GM21447 (cell line): Measurements from ENCODE around the gene CDYL.

Source experiments
- ATAC-seq: cut with Tn5 transposase; IDR thresholded peaks from one replicate; pipeline ENCODE4 v1.9.1; 2021; ENCODE audit not compliant: unreplicated experiment

The CDYL gene

GRCh38 chr6:4957521-4958231, 181.5 kb downstream of the CDYL start:
- ATAC-seq = no peak

GRCh38 chr6:4958624-4959023, 182.4 kb downstream of the CDYL start:
- no peak for ATAC-seq

- no peak for ATAC-seq
Measured at GRCh38 chr6:4961322-4962168, 185.3 kb downstream of the CDYL start.

GRCh38 chr6:4962905-4963304, 186.7 kb downstream of the CDYL start:
- no peak for ATAC-seq

GRCh38 chr6:4964675-4965561, 188.7 kb downstream of the CDYL start:
- ATAC-seq = no peak

- ATAC-seq = no peak
Measured at GRCh38 chr6:4965562-4966389, 189.6 kb downstream of the CDYL start.

GRCh38 chr6:4967301-4968030, 191.3 kb downstream of the CDYL start:
- ATAC-seq = no peak

- ATAC-seq = no peak
Measured at GRCh38 chr6:4969609-4970285, 193.5 kb downstream of the CDYL start.

GRCh38 chr6:4970739-4971395, 194.7 kb downstream of the CDYL start:
- no peak for ATAC-seq

GRCh38 chr6:4971851-4972250, 195.6 kb downstream of the CDYL start:
- no peak for ATAC-seq

- ATAC-seq = no peak
Measured at GRCh38 chr6:4972438-4972837, 196.2 kb downstream of the CDYL start.

GRCh38 chr6:4973415-4973814, 197.2 kb downstream of the CDYL start:
- no peak for ATAC-seq

- ATAC-seq = no peak
Measured at GRCh38 chr6:4973982-4974745, 198.0 kb downstream of the CDYL start.

- no peak for ATAC-seq
Measured at GRCh38 chr6:4974962-4975361, 198.8 kb downstream of the CDYL start.

GRCh38 chr6:4975506-4975905, 199.3 kb downstream of the CDYL start:
- ATAC-seq = no peak

GRCh38 chr6:4977468-4977867, 201.3 kb downstream of the CDYL start:
- ATAC-seq = no peak

GRCh38 chr6:4979426-4979825, 203.2 kb downstream of the CDYL start:
- ATAC-seq = no peak

- ATAC-seq = no peak
Measured at GRCh38 chr6:4981761-4982160, 205.6 kb downstream of the CDYL start.
